H9 (cell line): ENCODE results near the gene SF3B1. TPM values are rescaled to one million over a fixed set of nuclear protein-coding genes. Genes with fewer than 3 reads are reported as not detected.
A peak's percentile ranks its signal among the peaks of the same experiment; 100 is the strongest.
"Not testable (repeated sequence)": the region's sequence is repeated elsewhere in the genome, so short reads cannot be mapped to it uniquely, and the experiment has no call there.

Source experiments
- DNase-seq: peaks from one replicate; pipeline ENCODE4 v3.0.0-alpha.2; 2017
- H2AFZ ChIP-seq: one replicate; pipeline ENCODE4 v1.6.1; 2013; ENCODE audit warnings: mild to moderate bottlenecking, low read length, control low read depth, moderate library complexity
- H2AK5ac ChIP-seq: 2 replicates; pipeline ENCODE4 v1.6.1; 2013; ENCODE audit warnings: low read length, control low read depth, mixed read lengths; ENCODE audit not compliant: insufficient read length
- H2BK120ac ChIP-seq: one replicate; pipeline ENCODE4 v1.6.1; 2013; ENCODE audit warnings: low read depth, mild to moderate bottlenecking, low read length, control low read depth, inconsistent platforms; ENCODE audit not compliant: poor library complexity, severe bottlenecking
- H2BK12ac ChIP-seq: 2 replicates; pipeline ENCODE4 v1.6.1; 2013; ENCODE audit warnings: low read length, control low read depth, mixed read lengths, low read depth; ENCODE audit not compliant: insufficient read length
- H2BK15ac ChIP-seq: 2 replicates; pipeline ENCODE4 v1.6.1; 2013; ENCODE audit warnings: low read depth, low read length, control low read depth
- H2BK20ac ChIP-seq: one replicate; pipeline ENCODE4 v1.6.1; 2013; ENCODE audit warnings: low read depth, mild to moderate bottlenecking, low read length, control low read depth, inconsistent platforms; ENCODE audit not compliant: poor library complexity, severe bottlenecking
- H2BK5ac ChIP-seq: 2 replicates; pipeline ENCODE4 v1.6.1; 2013; ENCODE audit warnings: low read length, control low read depth, mixed read lengths; ENCODE audit not compliant: insufficient read length
- H3K14ac ChIP-seq: 2 replicates; pipeline ENCODE4 v1.6.1; 2013; ENCODE audit warnings: low read length, control low read depth; ENCODE audit not compliant: insufficient read depth
- H3K18ac ChIP-seq: 2 replicates; pipeline ENCODE4 v1.6.1; 2013; ENCODE audit warnings: low read depth, mild to moderate bottlenecking, mixed read lengths, low read length, control low read depth; ENCODE audit not compliant: insufficient read length
- H3K23ac ChIP-seq: 2 replicates; pipeline ENCODE4 v1.6.1; 2013; ENCODE audit warnings: low read length, control low read depth, mixed read lengths, low read depth; ENCODE audit not compliant: insufficient read length
- H3K23me2 ChIP-seq: 2 replicates; pipeline ENCODE4 v1.6.1; 2013; ENCODE audit warnings: low read depth, mild to moderate bottlenecking, mixed read lengths, low read length, control low read depth; ENCODE audit not compliant: insufficient read length, poor library complexity, severe bottlenecking
- H3K27ac ChIP-seq: 2 replicates; pipeline ENCODE4 v1.5.1; 2013; ENCODE audit warnings: low read length, control low read depth, mixed read lengths, low read depth; ENCODE audit not compliant: insufficient read length
- H3K27me3 ChIP-seq: 2 replicates; pipeline ENCODE4 v1.6.1; 2013; ENCODE audit warnings: low read length, control low read depth, inconsistent platforms; ENCODE audit not compliant: insufficient read depth
- H3K4ac ChIP-seq: 2 replicates; pipeline ENCODE4 v1.6.1; 2013; ENCODE audit warnings: low read depth, mild to moderate bottlenecking, control low read depth, inconsistent platforms, low read length, moderate library complexity
- H3K4me1 ChIP-seq: 2 replicates; pipeline ENCODE4 v1.6.1; 2013; ENCODE audit warnings: low read length, control low read depth, inconsistent platforms; ENCODE audit not compliant: insufficient read depth
- H3K4me2 ChIP-seq: 2 replicates; pipeline ENCODE4 v1.6.1; 2013; ENCODE audit warnings: low read length, control low read depth, mixed read lengths; ENCODE audit not compliant: insufficient read length, insufficient read depth
- H3K56ac ChIP-seq: 2 replicates; pipeline ENCODE4 v1.6.1; 2013; ENCODE audit warnings: low read depth, mild to moderate bottlenecking, mixed read lengths, low read length, control low read depth; ENCODE audit not compliant: insufficient read length
- H3K79me1 ChIP-seq: 2 replicates; pipeline ENCODE4 v1.6.1; 2013; ENCODE audit warnings: low read depth, mild to moderate bottlenecking, moderate library complexity, low read length, control low read depth, inconsistent platforms; ENCODE audit not compliant: insufficient read depth, poor library complexity, severe bottlenecking
- H3K79me2 ChIP-seq: 2 replicates; pipeline ENCODE4 v1.6.1; 2013; ENCODE audit warnings: low read length, control low read depth, inconsistent platforms; ENCODE audit not compliant: insufficient read depth
- H3K9ac ChIP-seq: 2 replicates; pipeline ENCODE4 v1.6.1; 2013; ENCODE audit warnings: low read length, control low read depth, mixed read lengths; ENCODE audit not compliant: insufficient read length; ENCODE audit errors: extremely low read depth
- H3K9me3 ChIP-seq: one replicate; pipeline ENCODE4 v1.6.1; 2013; ENCODE audit warnings: low read depth, low read length, inconsistent platforms; ENCODE audit not compliant: control insufficient read depth
- H3T11ph ChIP-seq: one replicate; pipeline ENCODE4 v1.6.1; 2013; ENCODE audit warnings: mild to moderate bottlenecking, low read length, control low read depth, inconsistent platforms
- H4K20me1 ChIP-seq: one replicate; pipeline ENCODE4 v1.6.1; 2013; ENCODE audit not compliant: control insufficient read depth, insufficient read length, insufficient read depth
- H4K5ac ChIP-seq: 2 replicates; pipeline ENCODE4 v1.6.1; 2013; ENCODE audit warnings: low read depth, mild to moderate bottlenecking, mixed read lengths, low read length, control low read depth; ENCODE audit not compliant: insufficient read length
- H4K8ac ChIP-seq: replicated peaks from 2 replicates; pipeline ENCODE4 v1.6.1; 2013; ENCODE audit warnings: low read length, control low read depth, mixed read lengths, low read depth; ENCODE audit not compliant: insufficient read length
- H4K91ac ChIP-seq: 2 replicates; pipeline ENCODE4 v1.6.1; 2013; ENCODE audit warnings: low read depth, mild to moderate bottlenecking, moderate library complexity, mixed read lengths, low read length, control low read depth; ENCODE audit not compliant: insufficient read length
- H3K27ac Mint-ChIP-seq, 3 experiments: 2 replicates in 2 of 3; 3 replicates in 1 of 3; pipeline ENCODE4 v1.8.0; 2020 to 2021; ENCODE audit warnings: mixed read lengths in 3 of 3, mild to moderate bottlenecking in 1 of 3, moderate library complexity in 1 of 3
- H3K27me3 Mint-ChIP-seq: 2 replicates; pipeline ENCODE4 v1.8.0; 2021; ENCODE audit warnings: low read depth, mild to moderate bottlenecking, moderate library complexity, mixed read lengths
- H3K36me3 Mint-ChIP-seq, 3 experiments: 2 replicates in 2 of 3; 3 replicates in 1 of 3; pipeline ENCODE4 v1.8.0; 2020 to 2021; ENCODE audit warnings: low read depth in 3 of 3, mixed read lengths in 3 of 3; ENCODE audit not compliant: insufficient read depth in 1 of 3
- H3K4me1 Mint-ChIP-seq, 2 experiments: 2 replicates each; pipeline ENCODE4 v1.8.0; 2020; ENCODE audit warnings: mixed read lengths in 2 of 2
- H3K4me3 Mint-ChIP-seq, 2 experiments: 2 replicates in 1 of 2; 3 replicates in 1 of 2; pipeline ENCODE4 v1.8.0; 2020 to 2021; ENCODE audit warnings: mild to moderate bottlenecking in 2 of 2, mixed read lengths in 2 of 2, moderate library complexity in 1 of 2
- H3K9me3 Mint-ChIP-seq, 2 experiments: 2 replicates in 1 of 2; 3 replicates in 1 of 2; pipeline ENCODE4 v1.8.0; 2020; ENCODE audit warnings: mild to moderate bottlenecking in 2 of 2, mixed read lengths in 2 of 2, moderate library complexity in 1 of 2
- WGBS: extraction: QIAGEN DNeasy Blood & Tissue Kit; methylation state at CpG from one replicate; pipeline ENCODE4 v1.1.7; 2013; ENCODE audit warnings: missing lambda C conversion rate, low lambda C conversion rate, mixed read lengths; ENCODE audit not compliant: insufficient read length; ENCODE audit errors: extremely low coverage; 5-methylcytosine and 5-hydroxymethylcytosine counted together
- total RNA-seq: library from RNA; stranded (reverse); gene quantifications from 2 replicates; pipeline ENCODE4 v1.2.1, GENCODE V29; 2021
- TF ChIP-seq, protein P1 (sequence below): fragments of 200-600 bp; sonication (generic); conservative IDR thresholded peaks from 3 replicates; pipeline ENCODE4 v1.8.0; 2021; ENCODE audit warnings: antibody characterized with exemption, mild to moderate bottlenecking

Gene SF3B1
- total RNA-seq, 1 experiment from 2014 or later: 278 TPM

DNA sequence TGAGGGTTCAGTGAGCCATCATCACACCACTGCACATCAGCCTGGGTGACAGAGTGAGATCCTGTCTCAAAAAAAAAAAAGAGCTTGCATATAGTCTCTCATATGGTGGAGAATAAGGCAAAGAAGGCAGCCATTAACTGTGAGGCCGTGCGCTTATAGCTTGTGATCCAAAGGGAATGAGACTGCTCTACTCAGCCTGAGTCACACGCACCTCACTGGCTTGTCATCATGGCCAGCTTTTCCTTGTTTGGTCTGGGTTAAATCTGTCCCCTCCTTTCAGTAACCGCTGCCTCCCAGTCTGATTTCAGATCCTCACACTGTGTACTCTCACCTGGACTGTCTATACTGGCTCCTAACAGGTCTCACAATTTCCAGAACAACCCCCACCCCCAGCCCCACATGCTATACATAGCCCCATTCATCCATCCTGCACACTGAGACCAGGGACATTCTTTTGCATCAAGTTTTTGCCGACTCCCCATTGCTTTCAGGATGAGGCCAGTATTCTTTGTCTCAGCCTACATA, 88.9 kb downstream of the SF3B1 start:
- Mint-ChIP-seq H3K4me1 (no peaks in the 10 kb centered on the region), H3K4me3 (no peak overlapping the region), H3K9me3 (no peaks in the 10 kb centered on the region), H3K27me3 (no peaks in the 10 kb centered on the region), H3K36me3 (no peaks in the 10 kb centered on the region), H3K27ac (peak overlapping the region in 1 of 3 experiments; percentile 30; a peak in 3 of 7 replicates)
- no peaks in the 10 kb centered on the region for H3K79me1 ChIP-seq
- H3K9ac ChIP-seq: no peak overlapping the region
- H3K18ac ChIP-seq: no peak overlapping the region
- H4K20me1 ChIP-seq: no peaks in the 10 kb centered on the region
- no CpG with 5 or more reads among the region's 5 CpGs for WGBS
- no peaks in the 10 kb centered on the region for H3K27me3 ChIP-seq
- H4K5ac ChIP-seq: no peak overlapping the region
- no peaks in the 10 kb centered on the region for H3K9me3 ChIP-seq
- TF ChIP-seq, protein P1, sequence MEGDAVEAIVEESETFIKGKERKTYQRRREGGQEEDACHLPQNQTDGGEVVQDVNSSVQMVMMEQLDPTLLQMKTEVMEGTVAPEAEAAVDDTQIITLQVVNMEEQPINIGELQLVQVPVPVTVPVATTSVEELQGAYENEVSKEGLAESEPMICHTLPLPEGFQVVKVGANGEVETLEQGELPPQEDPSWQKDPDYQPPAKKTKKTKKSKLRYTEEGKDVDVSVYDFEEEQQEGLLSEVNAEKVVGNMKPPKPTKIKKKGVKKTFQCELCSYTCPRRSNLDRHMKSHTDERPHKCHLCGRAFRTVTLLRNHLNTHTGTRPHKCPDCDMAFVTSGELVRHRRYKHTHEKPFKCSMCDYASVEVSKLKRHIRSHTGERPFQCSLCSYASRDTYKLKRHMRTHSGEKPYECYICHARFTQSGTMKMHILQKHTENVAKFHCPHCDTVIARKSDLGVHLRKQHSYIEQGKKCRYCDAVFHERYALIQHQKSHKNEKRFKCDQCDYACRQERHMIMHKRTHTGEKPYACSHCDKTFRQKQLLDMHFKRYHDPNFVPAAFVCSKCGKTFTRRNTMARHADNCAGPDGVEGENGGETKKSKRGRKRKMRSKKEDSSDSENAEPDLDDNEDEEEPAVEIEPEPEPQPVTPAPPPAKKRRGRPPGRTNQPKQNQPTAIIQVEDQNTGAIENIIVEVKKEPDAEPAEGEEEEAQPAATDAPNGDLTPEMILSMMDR: no peak
- no peak overlapping the region for H3K4ac ChIP-seq
- no peak overlapping the region for H2BK15ac ChIP-seq
- no peak overlapping the region for H4K91ac ChIP-seq
- no peak overlapping the region for H3K23ac ChIP-seq
- no peak overlapping the region for H3K56ac ChIP-seq
- H3T11ph ChIP-seq: no peak overlapping the region
- H3K23me2 ChIP-seq: no peaks in the 10 kb centered on the region
- no peak for DNase-seq
- H2BK5ac ChIP-seq: no peak overlapping the region
- no peak overlapping the region for H3K27ac ChIP-seq
- H3K4me1 ChIP-seq: no peaks in the 10 kb centered on the region
- H3K4me2 ChIP-seq: no peak overlapping the region
- H3K14ac ChIP-seq: no peak overlapping the region
- no peak overlapping the region for H2BK20ac ChIP-seq
- no peak overlapping the region for H2BK120ac ChIP-seq
- no peaks in the 10 kb centered on the region for H3K79me2 ChIP-seq
- no peak overlapping the region for H2AK5ac ChIP-seq
- no peak overlapping the region for H2AFZ ChIP-seq
- H2BK12ac ChIP-seq: no peak overlapping the region
- no peak overlapping the region for H4K8ac ChIP-seq

DNA sequence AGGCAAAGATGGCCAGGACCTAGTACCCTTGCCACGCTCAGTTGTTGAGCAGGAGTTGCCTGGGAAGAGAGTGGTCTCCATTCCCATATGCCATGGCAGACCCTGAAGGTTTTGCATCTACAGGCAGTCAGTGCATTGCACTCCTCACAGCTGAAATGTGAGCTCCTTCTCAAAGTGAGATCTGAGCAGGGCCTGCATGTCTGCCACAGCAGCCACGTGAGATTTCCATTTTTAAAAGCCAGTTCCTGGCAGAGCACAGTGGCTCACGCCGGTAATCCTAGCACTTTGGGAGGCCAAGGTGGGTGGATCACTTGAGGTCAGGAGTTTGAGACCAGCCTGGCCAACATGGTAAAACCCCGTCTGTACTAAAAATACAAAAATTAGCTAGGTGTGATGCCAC, 90.9 kb downstream of the SF3B1 start:
- not testable (repeated sequence) for H2BK5ac ChIP-seq, H2BK20ac ChIP-seq, H4K91ac ChIP-seq, H3K27ac Mint-ChIP-seq, H2BK12ac ChIP-seq, H2BK120ac ChIP-seq, H3K56ac ChIP-seq, H3K23ac ChIP-seq, H3K27me3 Mint-ChIP-seq, H4K20me1 ChIP-seq, H3K9ac ChIP-seq, H3K36me3 Mint-ChIP-seq, H3K4me1 ChIP-seq, H3K27ac ChIP-seq, H3K4me1 Mint-ChIP-seq, H4K8ac ChIP-seq, H3K79me2 ChIP-seq, H3K4me2 ChIP-seq, DNase-seq, H2AFZ ChIP-seq, H2AK5ac ChIP-seq, H3K4ac ChIP-seq, H3K14ac ChIP-seq, H3K23me2 ChIP-seq, H3K9me3 ChIP-seq, H3K9me3 Mint-ChIP-seq, H3K4me3 Mint-ChIP-seq, H3K27me3 ChIP-seq, H3K79me1 ChIP-seq, H3K18ac ChIP-seq, H4K5ac ChIP-seq, H2BK15ac ChIP-seq, H3T11ph ChIP-seq
- no CpG with 5 or more reads among the region's 5 CpGs for whole genome bisulfite sequencing
